ENCODE measurements around the gene ANKH.
"Not testable (repeated sequence)": the region's sequence is repeated elsewhere in the genome, so short reads cannot be mapped to it uniquely, and the experiment has no call there.

ANKH gene

GRCh38 chr5:14850419-14851049 is 21.0 kb downstream of the ANKH start:
- DNase-seq (ENCODE audit: low read depth) = no peak
- H3K4me3 ChIP-seq (ENCODE audit: low read length) = no peak overlapping the region
- no peak for TF ChIP-seq CTCF (IDR thresholded peaks at IDR 0.05; ENCODE audit: insufficient read depth, low read depth, low read length, missing control alignments)

GRCh38 chr5:14849516-14850294 is 21.9 kb downstream of the ANKH start:
- TF ChIP-seq CTCF (IDR thresholded peaks at IDR 0.05; ENCODE audit: insufficient read depth, low read depth, low read length, missing control alignments) = no peak
- no peak overlapping the region for H3K4me3 ChIP-seq (ENCODE audit: low read length)
- peak; percentile 76 for DNase-seq (ENCODE audit: low read depth)

GRCh38 chr5:14848942-14849341 is 22.6 kb downstream of the ANKH start:
- H3K4me3 ChIP-seq (ENCODE audit: low read length) = not testable (repeated sequence)
- DNase-seq (ENCODE audit: low read depth) = peak; percentile 59

- TF ChIP-seq CTCF (IDR thresholded peaks at IDR 0.05; ENCODE audit: insufficient read depth, low read depth, low read length, missing control alignments) = no peak
- no peak for DNase-seq (ENCODE audit: low read depth)
- no peak overlapping the region for H3K4me3 ChIP-seq (ENCODE audit: low read length)
Observed at GRCh38 chr5:14848385-14848784, 23.2 kb downstream of the ANKH start.

- no peak for DNase-seq (ENCODE audit: low read depth)
- H3K4me3 ChIP-seq (ENCODE audit: low read length) = no peak overlapping the region
- TF ChIP-seq CTCF (IDR thresholded peaks at IDR 0.05; ENCODE audit: insufficient read depth, low read depth, low read length, missing control alignments) = no peak
Observed at GRCh38 chr5:14847471-14847870, 24.1 kb downstream of the ANKH start.

GRCh38 chr5:14842117-14842516 is 29.5 kb downstream of the ANKH start:
- no peak overlapping the region for H3K4me3 ChIP-seq (ENCODE audit: low read length)
- TF ChIP-seq CTCF (IDR thresholded peaks at IDR 0.05; ENCODE audit: insufficient read depth, low read depth, low read length, missing control alignments) = no peak
- no peak for DNase-seq (ENCODE audit: low read depth)

- no peak for DNase-seq (ENCODE audit: low read depth)
- TF ChIP-seq CTCF (IDR thresholded peaks at IDR 0.05; ENCODE audit: insufficient read depth, low read depth, low read length, missing control alignments) = no peak
- no peak overlapping the region for H3K4me3 ChIP-seq (ENCODE audit: low read length)
Observed at GRCh38 chr5:14840624-14841023, 31.0 kb downstream of the ANKH start.
